SH-SY5Y (cell line): ENCODE data around the gene OR2H2.

Experiments
- GATA2 ChIP-seq: IDR thresholded peaks from 2 replicates; pipeline ENCODE4 v1.6.1; 2011; ENCODE audit warnings: mild to moderate bottlenecking, low read depth, low read length
- GATA3 ChIP-seq: IDR thresholded peaks from 2 replicates; pipeline ENCODE4 v1.6.1; 2011; ENCODE audit warnings: low read depth, mild to moderate bottlenecking, low read length, moderate library complexity

- TF ChIP-seq GATA2 (no peak), GATA3 (no peak)
Measured at GRCh38 chr6:29563435-29563965, 21.4 kb upstream of the OR2H2 start.
